HepG2 (cell line): ENCODE results near the gene SPTBN5. TPM values are rescaled to one million over a fixed set of nuclear protein-coding genes. Genes with fewer than 3 reads are reported as not detected.

Experiments used
- ATF7-NPFF ChIP-seq: sonication (generic); formaldehyde crosslinking; IDR thresholded peaks from 2 replicates; pipeline ENCODE4 v1.8.1; 2023; ENCODE audit warnings: mild to moderate bottlenecking, low read depth, missing genetic modification reagents, moderate library complexity
- CREBL2 ChIP-seq: sonication (generic); formaldehyde crosslinking; IDR thresholded peaks from 2 replicates; pipeline ENCODE4 v1.8.1; 2023; ENCODE audit warnings: missing genetic modification reagents, mild to moderate bottlenecking, borderline replicate concordance
- EED ChIP-seq: sonication (generic); formaldehyde crosslinking; IDR thresholded peaks from 2 replicates; pipeline ENCODE4 v1.5.0; 2020; ENCODE audit warnings: mild to moderate bottlenecking, missing genetic modification reagents
- FOXK1 ChIP-seq: sonication (generic); formaldehyde crosslinking; IDR thresholded peaks from 2 replicates; pipeline ENCODE4 v1.4.0; 2020; ENCODE audit warnings: low read depth, missing genetic modification reagents, borderline replicate concordance
- FOXP4 ChIP-seq: sonication (generic); formaldehyde crosslinking; IDR thresholded peaks from 2 replicates; pipeline ENCODE4 v1.4.0; 2020; ENCODE audit warnings: missing genetic modification reagents
- HNF4G ChIP-seq, 2 experiments: sonication (generic) in 1 of 2; formaldehyde crosslinking in 1 of 2; IDR thresholded peaks; 2 replicates each; pipeline versions ENCODE4 v1.4.0 to v1.6.1; 2011 to 2020; ENCODE audit warnings: borderline replicate concordance in 2 of 2, low read depth in 2 of 2, mild to moderate bottlenecking in 2 of 2, low read length in 1 of 2, missing genetic modification reagents in 1 of 2, moderate library complexity in 1 of 2
- NR2F6 ChIP-seq, 2 experiments: IDR thresholded peaks; 2 replicates each; pipeline ENCODE4 v1.6.1; 2016; ENCODE audit warnings: antibody characterized with exemption in 1 of 2, mild to moderate bottlenecking in 1 of 2
- RFX3 ChIP-seq: IDR thresholded peaks from 2 replicates; pipeline ENCODE4 v1.6.1; 2016; ENCODE audit warnings: missing biosample characterization, missing genetic modification reagents
- THAP9 ChIP-seq: sonication (generic); formaldehyde crosslinking; IDR thresholded peaks from 2 replicates; pipeline ENCODE4; 2020; ENCODE audit warnings: missing genetic modification reagents, mild to moderate bottlenecking, borderline replicate concordance
- ZBTB46 ChIP-seq: sonication (generic); formaldehyde crosslinking; IDR thresholded peaks from 2 replicates; pipeline ENCODE4 v1.4.0; 2020; ENCODE audit warnings: mild to moderate bottlenecking, missing genetic modification reagents, borderline replicate concordance
- ZEB1 ChIP-seq: IDR thresholded peaks from 2 replicates; pipeline ENCODE4 v1.6.1; 2012; ENCODE audit warnings: mild to moderate bottlenecking, low read depth, inconsistent platforms; ENCODE audit not compliant: insufficient replicate concordance
- ZNF432 ChIP-seq: sonication (generic); formaldehyde crosslinking; IDR thresholded peaks from 2 replicates; pipeline ENCODE4 v1.5.0; 2020; ENCODE audit warnings: missing genetic modification reagents, mild to moderate bottlenecking, borderline replicate concordance
- ZNF563 ChIP-seq: sonication (generic); formaldehyde crosslinking; IDR thresholded peaks from 2 replicates; pipeline ENCODE4 v1.8.0; 2022; ENCODE audit warnings: mild to moderate bottlenecking, moderate library complexity, missing genetic modification reagents
- ZNF687 ChIP-seq: sonication (generic); formaldehyde crosslinking; IDR thresholded peaks from 2 replicates; pipeline ENCODE4 v1.5.1; 2020; ENCODE audit warnings: mild to moderate bottlenecking, missing genetic modification reagents, moderate library complexity
- polyA plus RNA-seq, 8 experiments: library from polyadenylated mRNA; depleted of rRNA in 3 of 8; stranded (reverse) in 7 of 8; unstranded in 1 of 8; fragments of >200 nt; fragmentation: Illumina TruSeq in 4 of 8; extraction: Trizol in 4 of 8; gene quantifications; 2 replicates each; pipeline versions ENCODE4 v1.2.1 to v1.2.3, GENCODE V29; 2011 to 2016; ENCODE audit warnings: low read depth in 4 of 8, missing spikeins in 1 of 8, mixed read lengths in 1 of 8; ENCODE audit not compliant: insufficient read depth in 1 of 8
- total RNA-seq, 5 experiments: library from RNA; depleted of rRNA; stranded (reverse); fragments of >200 nt; fragmentation: Illumina TruSeq; extraction: Trizol; gene quantifications; 2 replicates each; pipeline ENCODE4 v1.2.3, GENCODE V29; 2016; ENCODE audit warnings: low read depth in 1 of 5

SPTBN5 gene
- total and polyA plus RNA-seq, 2 of the 13 experiments (the other 11 are each of a cell fraction or from before 2014, with no cell fraction given) = 0.01 to 0.07 TPM

GRCh38 chr15:41866263-41866703 lies 27.6 kb downstream of the SPTBN5 start (continued):
- no peak for TF ChIP-seq CREBL2
- peak; percentile 79 for TF ChIP-seq RFX3 (CRISPR knock-in tag)
- TF ChIP-seq EED = no peak
- TF ChIP-seq ZNF563 = no peak
- TF ChIP-seq ZNF432 = no peak
- TF ChIP-seq ATF7-NPFF (CRISPR knock-in tag) = no peak
- no peak for TF ChIP-seq ZEB1
- peak; percentile 87 for TF ChIP-seq NR2F6 (IDR thresholded peaks at IDR 0.05)
- TF ChIP-seq NR2F6 (CRISPR knock-in tag; IDR thresholded peaks at IDR 0.05) = peak; percentile 84
- 0 out of 2 replicates have a peak, but pooled peaks have one; percentile 84 for TF ChIP-seq ZBTB46 (CRISPR knock-in tag)
- no peak for TF ChIP-seq FOXK1
- TF ChIP-seq ZNF687 (CRISPR knock-in tag) = peak; percentile 60
- peak; percentile 45; the same call in 1 of the 2 replicates for TF ChIP-seq HNF4G (IDR thresholded peaks at IDR 0.05; ENCODE audit: borderline replicate concordance, low read depth, low read length)
- no peak for TF ChIP-seq HNF4G (CRISPR knock-in tag; IDR thresholded peaks at IDR 0.05; ENCODE audit: borderline replicate concordance, low read depth)
- TF ChIP-seq FOXP4 = no peak
- TF ChIP-seq THAP9 (CRISPR knock-in tag) = peak; percentile 27; the same call in 1 of the 2 replicates
